Panc1 (cell line): ENCODE data around the gene CTNND1. TPM values are rescaled to one million over a fixed set of nuclear protein-coding genes. Genes with fewer than 3 reads are reported as not detected.

Experiments
- ATAC-seq: fragments of 200-7000 bp; cut with Tn5 transposase; 2 replicates; pipeline ENCODE4 v1.9.1; 2020; ENCODE audit warnings: mild to moderate bottlenecking, moderate library complexity
- BruUV-seq: library from RNA; stranded (reverse); fragments of 400-500 nt; replicated peaks from 2 replicates; lab custom pipeline; 2021; lab: Mats Ljungman, UMichigan
- CTCF ChIA-PET: fragments of 300-600 bp; sonication (Branson Sonifier 250); formaldehyde crosslinking; loops from one replicate; lab custom pipeline; 2022; ENCODE audit warnings: antibody characterized with exemption; lab: Charles Lee
- POLR2A ChIA-PET: fragments of 300-600 bp; sonication (Branson Sonifier 250); formaldehyde crosslinking; loops from one replicate; lab custom pipeline; 2022; ENCODE audit warnings: antibody characterized with exemption; lab: Charles Lee
- DNase-seq: peaks from one replicate; pipeline ENCODE4 v3.0.0-alpha.2; 2010; ENCODE audit warnings: low read depth, low spot score
- H3K27ac ChIP-seq: 2 replicates; pipeline ENCODE4 v1.5.1; 2011; ENCODE audit warnings: mild to moderate bottlenecking, low read length, inconsistent platforms
- H3K27me3 ChIP-seq: fragments of 200-500 bp; sonication (Bioruptor generic); 2 replicates; pipeline ENCODE4 v1.6.0; 2014; ENCODE audit warnings: low read length, inconsistent platforms; ENCODE audit not compliant: control insufficient read depth, insufficient read depth
- H3K36me3 ChIP-seq: fragments of 200-500 bp; sonication (Bioruptor generic); 2 replicates; pipeline ENCODE4 v1.5.1; 2014; ENCODE audit warnings: inconsistent platforms, mild to moderate bottlenecking, low read length, moderate library complexity; ENCODE audit not compliant: control insufficient read depth, insufficient read depth
- H3K4me1 ChIP-seq: 2 replicates; pipeline ENCODE4 v1.5.1; 2011; ENCODE audit warnings: inconsistent platforms, mild to moderate bottlenecking, low read length, moderate library complexity; ENCODE audit not compliant: control insufficient read depth, insufficient read depth
- H3K4me3 ChIP-seq, 2 experiments: 2 replicates each; pipeline ENCODE4 v1.5.1; 2011 to 2012; ENCODE audit warnings: low read depth in 2 of 2, low read length in 2 of 2, mild to moderate bottlenecking in 2 of 2, inconsistent platforms in 1 of 2, moderate library complexity in 1 of 2
- H3K9me3 ChIP-seq: fragments of 200-500 bp; sonication (Bioruptor generic); 2 replicates; pipeline ENCODE4 v1.5.1; 2014; ENCODE audit warnings: low read depth, mild to moderate bottlenecking, inconsistent platforms, low read length, moderate library complexity; ENCODE audit not compliant: control insufficient read depth, insufficient read depth
- POLR2AphosphoS5 ChIP-seq: IDR thresholded peaks from 2 replicates; pipeline ENCODE4 v1.6.1; 2012; ENCODE audit warnings: mild to moderate bottlenecking, low read depth, low read length, moderate library complexity
- SIN3A ChIP-seq: IDR thresholded peaks from 2 replicates; pipeline ENCODE4 v1.6.1; 2012; ENCODE audit warnings: low read depth, mild to moderate bottlenecking, low read length, moderate library complexity, borderline replicate concordance; ENCODE audit not compliant: insufficient read depth
- TCF7L2 ChIP-seq: IDR thresholded peaks from 2 replicates; pipeline ENCODE4 v1.6.1; 2011; ENCODE audit warnings: mild to moderate bottlenecking, low read depth, low read length, inconsistent platforms
- in situ Hi-C: cut with HindIII; loops from 2 replicates; pipeline ENCODE4 v1.10.0; 2016; ENCODE audit warnings: low sequenced_read_pairs, low pct_unique_long_range_greater_than_20kb
- intact Hi-C: fragments of 100-400 bp; cut with micrococcal nuclease; formaldehyde crosslinking; loops from one replicate; pipeline ENCODE4 v1.10.0; 2022; ENCODE audit not compliant: unreplicated experiment
- total RNA-seq: library from RNA; stranded (reverse); gene quantifications from one replicate; pipeline ENCODE4 v1.2.1, GENCODE V29; 2021; ENCODE audit not compliant: unreplicated experiment
- TF ChIP-seq, protein P1 (sequence below): fragments of 450-650 bp; IDR thresholded peaks from 2 replicates; pipeline ENCODE4 v1.5.1; 2017; ENCODE audit warnings: mild to moderate bottlenecking
- TF ChIP-seq, protein P2 (sequence below), 2 experiments: IDR thresholded peaks; 2 replicates each; pipeline ENCODE4 v1.6.1; 2011 to 2012; ENCODE audit warnings: low read depth in 2 of 2, control low read depth in 1 of 2, low read length in 1 of 2, mild to moderate bottlenecking in 1 of 2, moderate library complexity in 1 of 2; ENCODE audit not compliant: insufficient read depth in 1 of 2

The CTNND1 gene
- total RNA-seq, 1 experiment from 2014 or later: 189 TPM

DNA sequence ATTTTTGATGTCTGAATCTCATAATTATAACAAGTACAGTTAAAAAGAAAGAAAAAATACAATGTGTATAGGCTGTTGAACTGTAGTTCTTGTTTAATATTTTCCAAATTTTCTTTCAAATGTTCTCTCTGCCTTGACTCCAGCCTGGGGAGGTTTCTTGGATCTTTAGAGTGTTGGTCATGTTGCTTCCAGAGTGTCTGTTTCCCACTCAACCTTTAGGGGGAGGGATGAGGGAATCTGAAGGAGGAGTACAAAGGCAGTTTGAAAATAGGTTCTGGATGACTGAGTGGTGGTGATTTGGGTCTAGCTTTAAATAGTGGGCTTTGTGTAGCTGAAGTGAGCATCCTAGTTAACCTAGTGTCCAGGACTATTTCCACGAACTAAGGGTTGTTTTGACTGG is 2.0 kb downstream of the CTNND1 start:
- intact Hi-C loops (no loop called here), in situ Hi-C loops (no loop called here)
- ChIA-PET POLR2A (interaction anchor here (4.7 kb wide), 1 partner anchor 15 kb away, joined by 22 read pairs; no protein-coding TSS in a partner anchor), CTCF (interaction anchor here (1.2 kb wide), 1 partner anchor 15 kb away, joined by 3 read pairs; no protein-coding TSS in a partner anchor)
- Histone ChIP-seq H3K27me3 (no peaks in the 10 kb centered on the region), H3K36me3 (peaks cover 8% of the 10 kb centered on the region; the same call in 1 of the 2 replicates), H3K4me1 (peaks cover 25% of the 10 kb centered on the region), H3K27ac (peak overlapping the region; percentile 99), H3K9me3 (no peaks in the 10 kb centered on the region), H3K4me3 (peak overlapping the region; percentile 90 to 99)
- ATAC-seq (peak; percentile 55), DNase-seq (no peak)
- BruUV-seq: no TSS peak
- TF ChIP-seq SIN3A (no peak), POLR2AphosphoS5 (no peak), TCF7L2 (no peak)
- TF ChIP-seq, protein P1, sequence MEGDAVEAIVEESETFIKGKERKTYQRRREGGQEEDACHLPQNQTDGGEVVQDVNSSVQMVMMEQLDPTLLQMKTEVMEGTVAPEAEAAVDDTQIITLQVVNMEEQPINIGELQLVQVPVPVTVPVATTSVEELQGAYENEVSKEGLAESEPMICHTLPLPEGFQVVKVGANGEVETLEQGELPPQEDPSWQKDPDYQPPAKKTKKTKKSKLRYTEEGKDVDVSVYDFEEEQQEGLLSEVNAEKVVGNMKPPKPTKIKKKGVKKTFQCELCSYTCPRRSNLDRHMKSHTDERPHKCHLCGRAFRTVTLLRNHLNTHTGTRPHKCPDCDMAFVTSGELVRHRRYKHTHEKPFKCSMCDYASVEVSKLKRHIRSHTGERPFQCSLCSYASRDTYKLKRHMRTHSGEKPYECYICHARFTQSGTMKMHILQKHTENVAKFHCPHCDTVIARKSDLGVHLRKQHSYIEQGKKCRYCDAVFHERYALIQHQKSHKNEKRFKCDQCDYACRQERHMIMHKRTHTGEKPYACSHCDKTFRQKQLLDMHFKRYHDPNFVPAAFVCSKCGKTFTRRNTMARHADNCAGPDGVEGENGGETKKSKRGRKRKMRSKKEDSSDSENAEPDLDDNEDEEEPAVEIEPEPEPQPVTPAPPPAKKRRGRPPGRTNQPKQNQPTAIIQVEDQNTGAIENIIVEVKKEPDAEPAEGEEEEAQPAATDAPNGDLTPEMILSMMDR: peak; percentile 47

DNA sequence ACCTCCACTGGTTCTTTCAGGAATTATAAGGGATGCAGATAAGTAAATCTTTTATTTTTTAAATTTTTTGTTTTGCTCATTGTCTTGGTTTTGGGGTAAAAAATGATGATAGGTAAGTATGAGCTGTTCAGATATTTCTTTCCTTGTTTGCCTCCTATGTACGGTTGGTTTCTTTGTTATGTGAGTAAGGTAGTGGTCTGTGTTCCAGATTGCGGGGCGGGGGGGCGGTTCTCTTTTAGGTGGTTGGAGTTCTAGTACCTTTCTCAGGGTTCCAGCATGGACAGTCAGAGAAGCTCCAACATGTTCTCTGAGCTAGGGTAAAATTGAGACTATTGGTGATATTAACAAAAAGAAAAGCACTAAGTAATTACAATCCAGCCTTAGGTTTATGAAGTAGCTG is 2.4 kb downstream of the CTNND1 start:
- ChIA-PET CTCF (interaction anchor here (1.2 kb wide), 1 partner anchor 14 kb away, joined by 3 read pairs; no protein-coding TSS in a partner anchor), POLR2A (interaction anchor here (0.5 to 4.7 kb wide), 2 partner anchors 9 to 14 kb away, joined by 7 to 22 read pairs; no protein-coding TSS in a partner anchor)
- Histone ChIP-seq H3K36me3 (peaks cover 8% of the 10 kb centered on the region; the same call in 1 of the 2 replicates), H3K9me3 (no peaks in the 10 kb centered on the region), H3K4me1 (peaks cover 25% of the 10 kb centered on the region), H3K27me3 (no peaks in the 10 kb centered on the region), H3K4me3 (peak overlapping the region; percentile 90 to 99), H3K27ac (peak overlapping the region; percentile 99)
- ATAC-seq: no peak
- intact Hi-C loops: no loop called here
- in situ Hi-C loops: no loop called here
- no peak for DNase-seq
- TF ChIP-seq, protein P1: no peak
- TF ChIP-seq TCF7L2 (no peak), POLR2AphosphoS5 (no peak)
- TF ChIP-seq, protein P2, sequence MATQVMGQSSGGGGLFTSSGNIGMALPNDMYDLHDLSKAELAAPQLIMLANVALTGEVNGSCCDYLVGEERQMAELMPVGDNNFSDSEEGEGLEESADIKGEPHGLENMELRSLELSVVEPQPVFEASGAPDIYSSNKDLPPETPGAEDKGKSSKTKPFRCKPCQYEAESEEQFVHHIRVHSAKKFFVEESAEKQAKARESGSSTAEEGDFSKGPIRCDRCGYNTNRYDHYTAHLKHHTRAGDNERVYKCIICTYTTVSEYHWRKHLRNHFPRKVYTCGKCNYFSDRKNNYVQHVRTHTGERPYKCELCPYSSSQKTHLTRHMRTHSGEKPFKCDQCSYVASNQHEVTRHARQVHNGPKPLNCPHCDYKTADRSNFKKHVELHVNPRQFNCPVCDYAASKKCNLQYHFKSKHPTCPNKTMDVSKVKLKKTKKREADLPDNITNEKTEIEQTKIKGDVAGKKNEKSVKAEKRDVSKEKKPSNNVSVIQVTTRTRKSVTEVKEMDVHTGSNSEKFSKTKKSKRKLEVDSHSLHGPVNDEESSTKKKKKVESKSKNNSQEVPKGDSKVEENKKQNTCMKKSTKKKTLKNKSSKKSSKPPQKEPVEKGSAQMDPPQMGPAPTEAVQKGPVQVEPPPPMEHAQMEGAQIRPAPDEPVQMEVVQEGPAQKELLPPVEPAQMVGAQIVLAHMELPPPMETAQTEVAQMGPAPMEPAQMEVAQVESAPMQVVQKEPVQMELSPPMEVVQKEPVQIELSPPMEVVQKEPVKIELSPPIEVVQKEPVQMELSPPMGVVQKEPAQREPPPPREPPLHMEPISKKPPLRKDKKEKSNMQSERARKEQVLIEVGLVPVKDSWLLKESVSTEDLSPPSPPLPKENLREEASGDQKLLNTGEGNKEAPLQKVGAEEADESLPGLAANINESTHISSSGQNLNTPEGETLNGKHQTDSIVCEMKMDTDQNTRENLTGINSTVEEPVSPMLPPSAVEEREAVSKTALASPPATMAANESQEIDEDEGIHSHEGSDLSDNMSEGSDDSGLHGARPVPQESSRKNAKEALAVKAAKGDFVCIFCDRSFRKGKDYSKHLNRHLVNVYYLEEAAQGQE (IDR thresholded peaks at IDR 0.05; ENCODE audit: insufficient read depth in 1 of 2, low read depth in 2 of 2, low read length in 1 of 2): no peak
- no TSS peak for BruUV-seq
